NCI-H510A (cell line): ENCODE results near the gene PTGFRN.

Source experiments
- DNase-seq: peaks from one replicate; lab custom pipeline; 2025; lab: John Stamatoyannopoulos, UW

The PTGFRN gene

GRCh38 chr1:116889380-116889779 is 20.3 kb upstream of the PTGFRN start:
- DNase-seq: no peak

- no peak for DNase-seq
These were observed 18.2 kb upstream of the PTGFRN start for GRCh38 chr1:116891396-116892079.

GRCh38 chr1:116895073-116895472 is 14.6 kb upstream of the PTGFRN start:
- no peak for DNase-seq

DNA sequence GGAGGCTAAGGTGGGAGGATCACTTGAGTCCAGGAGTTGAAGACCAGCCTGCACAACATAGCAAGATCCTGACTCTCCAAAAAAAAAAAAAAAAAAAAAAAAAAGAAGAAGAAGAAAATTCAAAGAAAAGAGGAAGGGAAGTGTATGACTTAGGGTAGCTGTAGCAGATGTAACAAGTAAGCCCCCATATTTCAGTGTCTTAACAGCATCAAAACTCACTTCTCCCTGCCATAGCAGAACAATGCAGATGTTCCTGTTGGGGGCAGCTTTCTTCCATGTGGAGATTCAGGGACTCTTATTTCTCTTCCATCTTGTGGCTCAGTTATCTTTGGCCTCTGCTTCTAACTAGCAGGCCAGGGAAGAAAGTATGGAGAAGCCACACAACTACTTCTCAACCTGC is 10.2 kb upstream of the PTGFRN start:
- no peak for DNase-seq

DNA sequence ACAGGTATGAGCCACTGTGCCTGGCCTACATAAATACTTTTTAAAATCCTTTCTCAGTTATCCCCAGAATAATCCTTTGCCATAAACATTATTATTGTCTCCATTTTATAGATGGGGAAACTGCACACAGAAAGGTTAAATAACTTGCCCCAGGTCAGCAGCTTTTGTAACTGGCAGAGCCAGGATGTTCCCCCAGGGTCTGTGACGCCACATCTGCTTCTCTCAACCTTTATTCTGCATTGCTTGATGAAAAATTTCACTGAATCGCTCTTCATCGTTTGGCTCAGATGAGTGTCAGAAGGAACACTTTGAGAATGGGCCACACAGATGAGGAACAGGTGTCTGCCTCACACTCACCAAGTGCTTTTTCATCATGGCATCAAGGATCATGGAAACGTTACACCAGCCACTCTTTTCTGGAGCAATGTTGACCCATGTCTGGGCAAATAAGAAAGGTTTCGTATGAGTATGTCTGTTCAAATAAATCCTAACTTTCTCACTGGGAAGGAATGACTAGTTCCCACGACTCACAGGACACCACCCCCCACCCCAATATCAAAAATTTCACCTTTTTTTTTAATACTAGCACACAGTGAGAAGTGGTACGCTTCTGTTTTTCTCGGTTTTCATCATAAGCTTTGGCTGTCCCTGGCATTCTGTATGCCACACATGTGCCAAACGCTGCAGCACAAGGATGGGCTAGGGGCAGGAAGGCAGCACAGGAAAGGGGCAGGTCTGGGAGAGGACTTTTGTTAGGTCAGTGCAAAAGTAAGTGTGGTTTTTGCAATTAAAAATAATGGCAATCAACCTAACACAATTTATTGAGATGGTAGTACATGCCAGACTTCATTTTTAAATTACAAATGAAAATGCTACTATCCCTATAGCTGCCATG is 9.0 kb upstream of the PTGFRN start:
- no peak for DNase-seq

DNA sequence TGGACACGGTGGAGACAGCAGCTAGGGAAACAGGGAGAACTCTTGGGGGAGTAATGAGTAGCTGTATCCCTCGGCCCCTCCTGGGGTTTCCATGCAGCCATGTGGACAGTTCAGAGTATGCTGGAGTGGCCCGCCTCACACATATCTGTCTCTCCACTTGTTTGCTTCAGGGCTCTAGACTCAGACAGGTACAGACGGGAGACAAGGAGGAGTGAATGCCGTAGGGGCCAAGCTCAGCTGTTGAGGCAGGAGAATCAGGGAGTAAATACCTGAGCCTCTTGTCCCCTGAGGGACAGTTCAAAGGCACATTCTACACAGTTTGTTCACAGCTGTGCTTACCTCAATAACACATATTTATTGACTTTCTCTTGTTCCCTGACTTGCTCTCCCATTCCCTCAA is 7.7 kb upstream of the PTGFRN start:
- DNase-seq: no peak

GRCh38 chr1:116902723-116903383 is 6.9 kb upstream of the PTGFRN start:
- no peak for DNase-seq

DNA sequence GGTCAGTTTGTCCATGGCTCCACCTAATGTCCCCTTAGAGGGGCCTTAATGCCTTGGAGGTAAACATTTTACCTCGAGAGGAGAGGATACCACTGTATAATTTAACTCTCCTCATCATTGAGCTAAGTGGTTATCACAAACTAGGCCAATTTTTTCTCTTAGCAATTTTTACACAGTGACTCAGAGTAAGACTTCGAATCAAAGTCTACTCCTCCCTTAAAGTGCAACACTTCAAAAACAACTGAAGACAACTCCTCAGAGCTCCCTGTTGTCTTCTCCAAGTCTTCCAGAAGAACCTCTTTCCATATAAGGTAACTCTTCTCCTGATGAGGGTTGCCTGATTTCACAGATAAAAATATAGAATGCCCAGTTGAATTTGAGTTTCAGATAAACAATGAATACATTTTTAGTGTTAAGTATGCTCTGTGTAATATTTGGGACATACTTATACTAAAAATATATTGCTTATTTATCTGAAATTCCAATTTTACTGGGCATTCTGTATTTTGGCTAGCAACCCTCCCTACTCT is 4.9 kb upstream of the PTGFRN start:
- no peak for DNase-seq

- DNase-seq: no peak
These were observed 2.9 kb upstream of the PTGFRN start for GRCh38 chr1:116906812-116907211.

GRCh38 chr1:116907351-116907750 is 2.4 kb upstream of the PTGFRN start:
- DNase-seq: no peak

- no peak for DNase-seq
These were observed 1.4 kb upstream of the PTGFRN start for GRCh38 chr1:116908266-116908665.

DNA sequence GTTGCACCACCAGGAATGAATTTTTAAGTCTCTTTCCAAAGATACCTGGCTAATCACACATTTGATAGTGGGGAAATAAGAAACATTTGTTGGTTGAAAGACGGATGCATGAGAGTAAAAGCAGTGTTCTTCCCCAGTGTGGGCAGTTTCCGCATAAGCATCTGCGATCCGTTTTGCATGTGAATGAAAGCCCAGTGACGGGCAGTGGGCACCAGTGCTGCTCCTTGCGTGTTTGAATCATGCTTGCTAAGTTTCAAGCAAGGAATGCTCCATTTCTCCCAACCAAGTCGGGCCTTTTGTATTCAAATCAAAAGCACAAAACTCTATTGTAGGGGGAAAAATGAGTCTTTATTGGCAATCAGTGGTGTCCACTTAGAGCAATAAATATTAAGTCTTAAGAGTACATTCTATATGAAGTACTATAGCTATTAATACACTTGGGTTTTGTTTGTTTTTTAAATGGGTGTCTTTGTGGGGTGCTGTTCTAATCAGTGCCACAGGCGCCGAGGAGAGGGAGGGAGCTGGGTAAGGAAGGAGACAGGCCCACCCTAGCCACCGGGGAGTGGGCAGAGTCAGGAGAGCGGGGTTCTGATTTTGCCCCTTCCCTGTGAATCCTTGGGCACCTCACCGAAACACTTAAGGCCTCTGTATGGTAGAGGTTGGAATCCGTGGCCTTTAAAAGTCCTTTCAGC is 750 bp upstream of the PTGFRN start:
- no peak for DNase-seq

GRCh38 chr1:116910379-116911187 is 867 bp downstream of the PTGFRN start:
- DNase-seq: peak; percentile 39

DNA sequence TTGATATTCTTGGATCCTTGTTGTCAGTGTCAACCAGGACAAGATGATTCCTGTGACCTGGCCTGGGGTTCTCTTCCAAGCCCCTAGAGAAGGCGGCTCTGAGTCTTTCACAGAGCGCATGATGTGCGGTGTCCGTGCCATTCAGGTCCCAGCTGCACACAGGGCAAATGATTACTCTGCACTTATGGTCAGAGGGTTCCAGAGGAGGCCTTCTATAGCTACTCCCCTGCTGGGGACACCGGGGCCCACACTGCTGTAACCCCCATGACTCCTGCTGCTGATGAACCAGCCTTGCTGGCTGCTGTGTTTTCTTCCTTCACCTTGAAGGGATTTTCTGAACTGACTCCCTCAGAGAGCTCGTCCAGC is 1.5 kb downstream of the PTGFRN start:
- no peak for DNase-seq

DNA sequence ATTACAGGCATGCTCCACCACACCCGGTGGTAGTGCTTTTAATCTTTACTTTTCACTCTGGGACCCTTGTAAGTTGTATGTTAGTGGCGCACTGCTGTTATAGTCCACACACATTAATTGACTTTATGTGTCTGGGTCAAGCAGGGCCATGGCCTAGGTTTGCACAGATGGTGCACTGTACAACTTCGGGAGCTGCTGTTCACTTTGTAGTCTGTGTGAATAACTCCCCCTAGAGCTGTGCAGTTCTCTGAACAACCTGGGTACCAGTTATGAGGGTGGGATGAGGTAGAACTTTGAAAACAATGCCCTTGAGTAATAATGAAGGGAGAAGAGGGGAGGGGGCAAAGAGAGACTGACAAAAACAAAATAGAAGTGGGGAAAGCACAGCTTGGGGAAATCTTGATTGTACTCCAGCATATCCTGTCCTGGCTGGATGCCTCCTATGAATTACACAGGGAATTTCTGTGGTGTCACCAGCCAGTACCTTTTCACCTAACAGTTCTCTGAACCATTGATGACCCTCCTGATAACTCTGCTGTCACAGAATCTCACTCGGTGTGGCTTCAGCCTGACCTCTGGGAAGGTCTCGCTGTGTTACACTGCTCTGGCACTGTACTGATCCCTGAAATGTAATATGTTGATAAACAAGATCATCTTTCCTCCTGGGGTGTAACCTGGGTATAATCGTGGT is 2.2 kb downstream of the PTGFRN start:
- DNase-seq: no peak

GRCh38 chr1:116912846-116913245 is 3.1 kb downstream of the PTGFRN start:
- no peak for DNase-seq

GRCh38 chr1:116913941-116914340 is 4.2 kb downstream of the PTGFRN start:
- no peak for DNase-seq

GRCh38 chr1:116914667-116915066 is 5.0 kb downstream of the PTGFRN start:
- no peak for DNase-seq

- DNase-seq: no peak
These were observed 5.5 kb downstream of the PTGFRN start for GRCh38 chr1:116915086-116915661.

DNA sequence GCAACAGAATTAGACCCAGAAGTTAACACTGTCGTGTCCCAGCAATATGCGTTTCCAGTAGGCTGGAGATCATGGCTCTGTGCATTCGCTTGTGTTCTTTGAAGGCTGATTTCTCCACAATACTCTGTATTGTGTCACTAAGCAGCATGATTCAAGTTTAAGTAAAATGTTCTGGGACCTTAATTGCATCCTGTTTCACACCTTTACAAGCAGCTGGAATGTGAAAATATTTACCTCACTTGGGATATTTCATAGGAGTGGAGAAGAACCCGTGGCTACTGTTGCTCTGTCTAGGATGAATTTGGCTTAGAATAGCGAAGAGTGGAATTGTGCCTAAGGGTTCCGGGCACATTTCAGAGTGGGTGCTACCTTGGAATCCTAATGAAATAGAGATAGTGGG is 6.3 kb downstream of the PTGFRN start:
- DNase-seq: no peak
